RPMI8226 (cell line): ENCODE measurements around the gene SEMA4A.
"Not testable (repeated sequence)": the region's sequence is repeated elsewhere in the genome, so short reads cannot be mapped to it uniquely, and the experiment has no call there.

ENCODE experiments used
- DNase-seq: peaks from one replicate; pipeline ENCODE4 v3.0.0-alpha.2; 2015

Gene SEMA4A

GRCh38 chr1:156198831-156199349, 45.5 kb downstream of the SEMA4A start:
- DNase-seq, result no peak

- no peak for DNase-seq
Observed at GRCh38 chr1:156200044-156200443, 46.7 kb downstream of the SEMA4A start.

GRCh38 chr1:156203331-156203730, 49.9 kb downstream of the SEMA4A start:
- no peak for DNase-seq

- no peak for DNase-seq
Observed at GRCh38 chr1:156204686-156205085, 51.3 kb downstream of the SEMA4A start.

GRCh38 chr1:156211243-156211642, 57.9 kb downstream of the SEMA4A start:
- DNase-seq, result no peak

- DNase-seq, result no peak
Observed at GRCh38 chr1:156212130-156212529, 58.7 kb downstream of the SEMA4A start.

GRCh38 chr1:156212833-156213643, 59.7 kb downstream of the SEMA4A start, which contains the start of gene PMF1:
PMF1 (plus strand) TSS chr1:156213007; CDS start chr1:156213016, 9 bp downstream.
- DNase-seq, result peak; percentile 98

GRCh38 chr1:156213644-156213966, 60.2 kb downstream of the SEMA4A start:
- DNase-seq, result no peak

GRCh38 chr1:156214024-156214748, 60.8 kb downstream of the SEMA4A start:
- DNase-seq, result no peak

GRCh38 chr1:156216361-156217086, 63.1 kb downstream of the SEMA4A start:
- not testable (repeated sequence) for DNase-seq

- DNase-seq, result peak; percentile 62
Observed at GRCh38 chr1:156217871-156218270, 64.5 kb downstream of the SEMA4A start.

GRCh38 chr1:156220226-156220625, 66.8 kb downstream of the SEMA4A start:
- no peak for DNase-seq

GRCh38 chr1:156221986-156222692, 68.8 kb downstream of the SEMA4A start:
- DNase-seq, result no peak

GRCh38 chr1:156225677-156226014, 72.3 kb downstream of the SEMA4A start:
- no peak for DNase-seq

- peak; percentile 87 for DNase-seq
Observed at GRCh38 chr1:156226116-156226538, 72.7 kb downstream of the SEMA4A start.

GRCh38 chr1:156226782-156227181, 73.4 kb downstream of the SEMA4A start:
- no peak for DNase-seq
